Measurements from ENCODE around the gene ESYT1. TPM values are rescaled to one million over a fixed set of nuclear protein-coding genes. Genes with fewer than 3 reads are reported as not detected.
A peak's percentile ranks its signal among the peaks of the same experiment; 100 is the strongest.

Gene ESYT1
- total and polyA plus RNA-seq, 7 experiments from 2014 or later: 121 to 353 (median 244) TPM

DNA sequence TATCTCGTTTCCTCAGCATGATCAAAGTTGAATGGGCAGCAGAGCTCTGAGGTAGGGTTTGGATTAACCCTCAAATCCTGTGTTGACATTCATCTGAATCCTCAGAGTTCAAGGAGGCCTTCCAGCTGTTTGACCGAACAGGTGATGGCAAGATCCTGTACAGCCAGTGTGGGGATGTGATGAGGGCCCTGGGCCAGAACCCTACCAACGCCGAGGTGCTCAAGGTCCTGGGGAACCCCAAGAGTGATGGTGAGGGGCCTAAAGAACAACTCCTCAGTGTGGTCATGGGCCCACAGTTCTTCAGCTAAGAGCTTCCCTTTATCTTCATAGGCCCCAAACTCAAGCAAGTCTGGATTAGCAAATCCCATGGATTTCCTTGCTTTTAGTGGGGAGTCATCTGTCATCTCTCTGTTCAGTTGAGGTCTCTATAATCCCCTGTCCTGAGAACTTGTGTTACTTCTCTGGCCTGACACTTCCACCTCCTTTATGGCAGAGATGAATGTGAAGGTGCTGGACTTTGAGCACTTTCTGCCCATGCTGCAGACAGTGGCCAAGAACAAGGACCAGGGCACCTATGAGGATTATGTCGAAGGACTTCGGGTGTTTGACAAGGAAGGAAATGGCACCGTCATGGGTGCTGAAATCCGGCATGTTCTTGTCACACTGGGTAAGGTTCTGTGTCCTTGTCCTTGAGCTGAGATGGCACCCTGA, 31.6 kb downstream of the ESYT1 start:
- no peak for DNase-seq
- H3K4me3 ChIP-seq (ENCODE audit: low read length): peak overlapping the region; percentile 89
- Mint-ChIP-seq H3K27ac (peak overlapping the region; percentile 88 to 99 (median 97)), H3K36me3 (peaks cover 0 to 51% (median 10%) of the 10 kb centered on the region in 5 donors), H3K4me3 (peak overlapping the region; percentile 94 to 99 (median 96)), H3K9me3 (no peaks in the 10 kb centered on the region), H3K27me3 (no peaks in the 10 kb centered on the region), H3K4me1 (peaks cover 31 to 57% (median 52%) of the 10 kb centered on the region in 7 donors)
- no peaks in the 10 kb centered on the region for H3K9me3 ChIP-seq (ENCODE audit: control insufficient read depth in 2 of 3, low read length in 3 of 3)
- H3K27me3 ChIP-seq (ENCODE audit: control insufficient read depth in 2 of 2, insufficient read depth in 2 of 2, low read length in 2 of 2): no peaks in the 10 kb centered on the region
- ChIA-PET CTCF (interaction anchor here (1.0 to 3.8 kb wide), 7 partner anchors 17 to 304 kb away, joined by 3 to 15 read pairs (median 3); partner anchors contain the start of genes ESYT1, SMARCC2 and ZC3H10), POLR2A (interaction anchor here (0.6 to 12.7 kb wide), 19 partner anchors 8 to 1266 kb away, joined by 3 to 161 read pairs (median 4); partner anchors contain the start of genes CNPY2, DGKA, ESYT1 and RAB5B)
- H3K36me3 ChIP-seq (ENCODE audit: control insufficient read depth in 2 of 3, insufficient read depth in 3 of 3, low read length in 3 of 3): peaks cover 4 to 52% (median 20%) of the 10 kb centered on the region in 3 experiments
- ATAC-seq: no peak
- H3K27ac ChIP-seq (ENCODE audit: low read depth, low read length): peak overlapping the region; percentile 98
- H3K4me1 ChIP-seq (ENCODE audit: control insufficient read depth in 2 of 2, insufficient read depth in 2 of 2, low read length in 2 of 2): peaks cover 24 to 26% of the 10 kb centered on the region in 2 donors
- intact Hi-C loops (cut with micrococcal nuclease): loop anchor here (1.0 to 5.0 kb wide), 5 partner anchors 7 to 201 kb away; partner anchors contain the start of genes MYL6B (in 2 of the 2), RAB5B (in 1 of the 2), SMARCC2 (in 1 of the 2) and STAT2 (in 1 of the 2)

DNA sequence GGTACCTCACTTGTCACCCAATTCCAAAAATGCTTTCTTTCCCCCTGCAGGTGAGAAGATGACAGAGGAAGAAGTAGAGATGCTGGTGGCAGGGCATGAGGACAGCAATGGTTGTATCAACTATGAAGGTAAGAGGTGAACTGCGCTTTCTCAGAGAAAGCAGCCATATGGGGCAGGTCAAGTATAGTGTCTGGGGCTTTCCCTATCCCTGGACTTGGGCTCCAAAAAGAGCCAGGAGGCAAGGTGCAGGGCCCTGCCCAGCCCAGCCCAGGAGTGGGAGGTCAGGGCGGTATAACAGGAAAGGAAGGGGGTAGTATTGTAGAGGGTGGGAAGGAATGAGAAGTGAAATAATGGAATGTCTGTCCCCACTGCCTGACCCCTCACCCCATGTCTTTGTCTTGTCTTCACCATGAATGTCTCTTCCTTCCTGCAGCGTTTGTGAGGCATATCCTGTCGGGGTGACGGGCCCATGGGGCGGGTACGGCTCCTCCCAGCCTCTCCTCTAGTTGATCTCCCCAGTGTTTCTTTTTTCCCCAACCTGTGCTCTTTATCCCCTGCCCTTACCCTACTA, 32.2 kb downstream of the ESYT1 start:
- Histone ChIP-seq H3K4me3 (ENCODE audit: low read length) (peak overlapping the region; percentile 89), H3K27me3 (ENCODE audit: control insufficient read depth in 2 of 2, insufficient read depth in 2 of 2, low read length in 2 of 2) (no peaks in the 10 kb centered on the region), H3K36me3 (ENCODE audit: control insufficient read depth in 2 of 3, insufficient read depth in 3 of 3, low read length in 3 of 3) (peaks cover 7 to 59% (median 20%) of the 10 kb centered on the region in 3 experiments), H3K27ac (ENCODE audit: low read depth, low read length) (peak overlapping the region; percentile 98), H3K9me3 (ENCODE audit: control insufficient read depth in 2 of 3, low read length in 3 of 3) (no peaks in the 10 kb centered on the region), H3K4me1 (ENCODE audit: control insufficient read depth in 2 of 2, insufficient read depth in 2 of 2, low read length in 2 of 2) (peaks cover 24 to 26% of the 10 kb centered on the region in 2 donors)
- Mint-ChIP-seq H3K36me3 (peaks cover 0 to 50% (median 10%) of the 10 kb centered on the region in 5 donors), H3K27me3 (no peaks in the 10 kb centered on the region), H3K4me1 (peaks cover 31 to 57% (median 51%) of the 10 kb centered on the region in 7 donors), H3K9me3 (no peaks in the 10 kb centered on the region), H3K4me3 (peak overlapping the region; percentile 94 to 99 (median 96)), H3K27ac (peak overlapping the region; percentile 88 to 99 (median 97))
- DNase-seq (peak; percentile 31 to 74 (median 67)), ATAC-seq (peak; percentile 60)
- POLR2A ChIA-PET: interaction anchor here (0.6 to 12.7 kb wide), 14 partner anchors 9 to 313 kb away, joined by 3 to 161 read pairs (median 4); partner anchors contain the start of genes DGKA, ESYT1, MYL6B and RAB5B
- CTCF ChIA-PET: interaction anchor here (0.8 to 3.8 kb wide), 6 partner anchors 9 to 41 kb away, joined by 3 to 15 read pairs (median 9); partner anchors contain the start of genes ESYT1, MYL6B, SMARCC2 and ZC3H10
- intact Hi-C loops (cut with micrococcal nuclease): loop anchor here (1.0 kb wide), 1 partner anchor 8 kb away; the partner anchor contains the start of gene MYL6B (in 2 of the 2)

DNA sequence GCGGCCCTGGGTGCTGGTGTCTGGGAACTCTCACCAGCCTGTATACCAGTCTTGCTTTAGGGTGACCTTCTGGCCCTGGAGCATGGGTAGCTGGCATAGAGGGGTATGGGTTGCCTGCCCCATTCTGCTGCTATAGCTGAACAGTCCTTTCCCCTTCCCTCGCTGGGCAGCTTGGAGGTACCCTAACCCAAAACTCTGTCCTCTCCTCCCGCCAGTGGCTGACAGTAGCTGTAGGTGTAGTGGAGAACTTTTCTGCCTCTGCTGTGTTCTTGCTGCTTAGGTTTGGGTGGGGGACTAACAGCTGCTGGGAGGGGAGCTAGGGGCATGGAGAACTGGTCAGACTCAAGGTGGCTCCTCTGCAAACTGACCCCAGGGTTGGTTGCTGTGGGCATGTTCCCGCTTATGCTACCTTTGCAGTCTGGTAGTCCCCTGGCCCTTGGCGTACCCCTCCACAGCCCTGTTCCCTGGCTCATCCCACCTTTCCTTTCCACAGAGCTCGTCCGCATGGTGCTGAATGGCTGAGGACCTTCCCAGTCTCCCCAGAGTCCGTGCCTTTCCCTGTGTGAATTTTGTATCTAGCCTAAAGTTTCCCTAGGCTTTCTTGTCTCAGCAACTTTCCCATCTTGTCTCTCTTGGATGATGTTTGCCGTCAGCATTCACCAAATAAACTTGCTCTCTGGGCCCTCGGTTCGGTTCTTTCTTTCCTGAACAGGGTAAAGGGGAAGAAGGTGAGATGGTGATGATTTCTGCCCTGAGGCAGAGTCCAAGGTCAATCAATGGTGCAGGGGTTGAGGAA, 33.0 kb downstream of the ESYT1 start:
- intact Hi-C loops (cut with micrococcal nuclease): loop anchor here (1.0 kb wide), 1 partner anchor 9 kb away; the partner anchor contains the start of gene MYL6B (in 2 of the 2)
- H3K9me3 ChIP-seq (ENCODE audit: control insufficient read depth in 2 of 3, low read length in 3 of 3): no peaks in the 10 kb centered on the region
- POLR2A ChIA-PET: interaction anchor here (0.6 to 12.7 kb wide), 15 partner anchors 9 to 468 kb away, joined by 3 to 161 read pairs (median 5); partner anchors contain the start of genes ESYT1, MYL6B, RNF41 and RPL41

DNA sequence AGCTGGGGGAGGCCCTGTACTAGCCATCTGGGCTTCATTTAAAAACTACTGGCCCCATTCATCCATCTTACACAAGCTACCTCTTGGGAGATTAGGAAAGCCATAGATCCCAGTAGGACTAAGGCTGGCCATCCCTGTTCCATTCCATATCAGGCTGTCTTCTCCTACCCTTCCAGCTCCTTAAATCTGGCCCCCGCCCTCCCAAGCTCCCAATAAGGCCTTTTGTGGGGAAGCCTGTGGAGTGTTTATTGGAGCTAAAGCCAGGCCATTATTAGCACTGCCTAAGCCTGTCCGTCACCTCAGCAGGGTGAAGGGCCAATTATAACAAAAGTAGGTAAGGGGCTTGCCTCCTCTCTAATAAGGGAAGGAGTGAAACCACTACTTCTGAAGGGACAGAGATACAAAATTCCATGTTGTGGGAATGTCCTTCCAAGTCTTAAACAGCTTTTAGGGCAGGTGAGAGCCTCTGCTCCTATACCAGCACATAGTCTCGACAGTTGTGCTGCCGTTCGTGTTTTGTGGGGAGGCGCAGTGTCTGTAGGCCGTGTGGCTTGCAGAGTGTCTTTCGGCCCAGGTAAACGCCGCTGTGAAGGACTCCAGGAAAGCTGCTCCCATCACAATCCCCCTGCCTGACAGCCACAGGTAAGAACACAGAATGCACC, 33.8 kb downstream of the ESYT1 start:
- Mint-ChIP-seq H3K27ac (peak overlapping the region; percentile 88 to 99 (median 95)), H3K9me3 (no peaks in the 10 kb centered on the region), H3K27me3 (no peaks in the 10 kb centered on the region), H3K4me1 (peaks cover 31 to 57% (median 49%) of the 10 kb centered on the region in 7 donors), H3K4me3 (peak overlapping the region in 9 of 10 donors; percentile 4 to 99 (median 63)), H3K36me3 (peaks cover 0 to 48% (median 15%) of the 10 kb centered on the region in 5 donors)
- CTCF ChIA-PET: interaction anchor here (0.7 to 3.4 kb wide), 5 partner anchors 10 to 81 kb away, joined by 3 to 15 read pairs (median 4); partner anchors contain the start of genes ESYT1, MYL6B, RNF41 and ZC3H10
- no peaks in the 10 kb centered on the region for H3K27me3 ChIP-seq (ENCODE audit: control insufficient read depth in 2 of 2, insufficient read depth in 2 of 2, low read length in 2 of 2)
- peaks cover 12 to 74% (median 20%) of the 10 kb centered on the region in 3 experiments for H3K36me3 ChIP-seq (ENCODE audit: control insufficient read depth in 2 of 3, insufficient read depth in 3 of 3, low read length in 3 of 3)
- no peak for DNase-seq
- intact Hi-C loops (cut with micrococcal nuclease): no loop called here
- H3K27ac ChIP-seq (ENCODE audit: low read depth, low read length): peak overlapping the region; percentile 98
- POLR2A ChIA-PET: interaction anchor here (0.9 to 12.7 kb wide), 14 partner anchors 8 to 467 kb away, joined by 3 to 161 read pairs (median 4); partner anchors contain the start of genes ESYT1, MYL6B, PA2G4 and RNF41
- H3K9me3 ChIP-seq (ENCODE audit: control insufficient read depth in 2 of 3, low read length in 3 of 3): no peaks in the 10 kb centered on the region
- ATAC-seq: no peak
- no peak overlapping the region for H3K4me3 ChIP-seq (ENCODE audit: low read length)
- peaks cover 24 to 26% of the 10 kb centered on the region in 2 donors for H3K4me1 ChIP-seq (ENCODE audit: control insufficient read depth in 2 of 2, insufficient read depth in 2 of 2, low read length in 2 of 2)

More for the DNA sequence above, 33.0 kb downstream of the ESYT1 start:
- H3K27ac ChIP-seq (ENCODE audit: low read depth, low read length): peak overlapping the region; percentile 98
- peaks cover 12 to 67% (median 20%) of the 10 kb centered on the region in 3 experiments for H3K36me3 ChIP-seq (ENCODE audit: control insufficient read depth in 2 of 3, insufficient read depth in 3 of 3, low read length in 3 of 3)
- Mint-ChIP-seq H3K27me3 (no peaks in the 10 kb centered on the region), H3K4me1 (peaks cover 31 to 57% (median 49%) of the 10 kb centered on the region in 7 donors), H3K9me3 (no peaks in the 10 kb centered on the region), H3K27ac (peak overlapping the region; percentile 88 to 99 (median 97)), H3K36me3 (peaks cover 0 to 48% (median 15%) of the 10 kb centered on the region in 5 donors), H3K4me3 (peak overlapping the region; percentile 63 to 99 (median 96))
- peaks cover 24 to 26% of the 10 kb centered on the region in 2 donors for H3K4me1 ChIP-seq (ENCODE audit: control insufficient read depth in 2 of 2, insufficient read depth in 2 of 2, low read length in 2 of 2)
- DNase-seq (no peak), ATAC-seq (no peak)
- H3K4me3 ChIP-seq (ENCODE audit: low read length): peak overlapping the region; percentile 89
- CTCF ChIA-PET: interaction anchor here (0.7 to 3.8 kb wide), 6 partner anchors 9 to 81 kb away, joined by 3 to 15 read pairs (median 4); partner anchors contain the start of genes ESYT1, MYL6B, RNF41 and SMARCC2
- H3K27me3 ChIP-seq (ENCODE audit: control insufficient read depth in 2 of 2, insufficient read depth in 2 of 2, low read length in 2 of 2): no peaks in the 10 kb centered on the region

DNA sequence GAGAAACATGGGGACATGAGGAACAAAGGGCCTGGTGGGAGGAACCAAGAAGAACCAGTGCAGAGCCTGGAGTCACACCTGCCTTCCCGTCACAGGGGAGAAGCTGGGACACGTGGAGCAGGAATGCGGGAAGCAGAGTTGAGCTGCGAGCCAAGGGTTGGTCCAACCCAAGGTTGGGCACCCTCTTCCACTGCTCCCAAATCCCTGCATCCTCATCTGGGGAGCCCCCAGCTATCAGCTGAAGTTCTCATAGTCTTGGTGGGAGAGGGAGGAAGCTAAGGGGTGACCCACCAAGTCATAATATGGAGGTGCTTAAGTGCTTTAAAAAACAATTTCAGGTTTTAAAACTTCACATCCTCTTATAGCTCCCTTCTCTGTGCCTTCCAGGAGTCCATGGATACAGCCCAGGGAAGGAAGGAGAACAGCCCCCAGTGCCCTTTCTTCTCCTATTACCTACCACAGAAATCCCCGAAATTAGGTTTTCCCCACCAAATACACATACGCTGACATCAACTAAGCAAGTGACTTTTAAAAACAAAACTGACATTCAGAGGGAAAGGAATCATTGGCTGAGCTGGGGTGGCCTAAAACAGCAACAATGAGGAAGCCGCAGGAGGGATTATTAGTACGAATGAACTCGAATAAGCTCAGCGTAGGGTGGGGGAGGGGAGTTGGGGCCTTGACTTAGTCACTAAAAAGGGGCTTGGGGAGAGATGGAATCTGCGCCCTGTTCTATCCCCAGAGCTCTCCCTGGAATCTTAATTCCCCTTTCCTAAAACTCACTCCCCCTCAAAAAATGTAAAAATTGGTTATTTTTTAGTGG, 34.6 kb downstream of the ESYT1 start:
- H3K9me3 Mint-ChIP-seq: no peaks in the 10 kb centered on the region
- no peak overlapping the region for H3K4me3 Mint-ChIP-seq
- H3K27ac ChIP-seq (ENCODE audit: low read depth, low read length): peak overlapping the region; percentile 18
- H3K27me3 ChIP-seq (ENCODE audit: control insufficient read depth in 2 of 2, insufficient read depth in 2 of 2, low read length in 2 of 2): no peaks in the 10 kb centered on the region
- peaks cover 0 to 50% (median 19%) of the 10 kb centered on the region in 5 donors for H3K36me3 Mint-ChIP-seq
- H3K4me1 ChIP-seq (ENCODE audit: control insufficient read depth in 2 of 2, insufficient read depth in 2 of 2, low read length in 2 of 2): peaks cover 18 to 20% of the 10 kb centered on the region in 2 donors
- no peak for DNase-seq
- ATAC-seq: no peak
- H3K9me3 ChIP-seq (ENCODE audit: control insufficient read depth in 2 of 3, low read length in 3 of 3): no peaks in the 10 kb centered on the region
- H3K27ac Mint-ChIP-seq: peak overlapping the region in 6 of 9 donors; percentile 24 to 95 (median 68)
- H3K4me1 Mint-ChIP-seq: peaks cover 25 to 52% (median 42%) of the 10 kb centered on the region in 7 donors
- H3K4me3 ChIP-seq (ENCODE audit: low read length): no peak overlapping the region
- intact Hi-C loops (cut with micrococcal nuclease): no loop called here
- H3K27me3 Mint-ChIP-seq: no peaks in the 10 kb centered on the region
- peaks cover 12 to 80% (median 20%) of the 10 kb centered on the region in 3 experiments for H3K36me3 ChIP-seq (ENCODE audit: control insufficient read depth in 2 of 3, insufficient read depth in 3 of 3, low read length in 3 of 3)
- CTCF ChIA-PET: interaction anchor here (0.6 to 3.4 kb wide), 5 partner anchors 36 to 478 kb away, joined by 3 to 15 read pairs (median 4); partner anchors contain the start of genes ESYT1, RPL41 and ZC3H10
- POLR2A ChIA-PET: interaction anchor here (0.6 to 12.7 kb wide), 11 partner anchors 10 to 466 kb away, joined by 3 to 161 read pairs (median 3); partner anchors contain the start of genes ESYT1, PA2G4, RPL41 and SMARCC2

All from naive thymus-derived CD4-positive, alpha-beta T cell (primary cell).